OCI-LY3 (cell line): ENCODE results near the gene FGGY.

Experiments used
- EZH2phosphoT487 ChIP-seq: fragments of 200-600 bp; shearing (Covaris generic); IDR thresholded peaks from 2 replicates; pipeline ENCODE4 v1.6.1; 2018; ENCODE audit warnings: antibody characterized with exemption, mixed run types, low read depth
- TF ChIP-seq, protein P1 (sequence below): fragments of 200-600, 300-600 bp; sonication (generic); IDR thresholded peaks from 2 replicates; pipeline ENCODE4 v1.5.1; 2014; ENCODE audit warnings: antibody characterized with exemption, low read length, low read depth

DNA sequence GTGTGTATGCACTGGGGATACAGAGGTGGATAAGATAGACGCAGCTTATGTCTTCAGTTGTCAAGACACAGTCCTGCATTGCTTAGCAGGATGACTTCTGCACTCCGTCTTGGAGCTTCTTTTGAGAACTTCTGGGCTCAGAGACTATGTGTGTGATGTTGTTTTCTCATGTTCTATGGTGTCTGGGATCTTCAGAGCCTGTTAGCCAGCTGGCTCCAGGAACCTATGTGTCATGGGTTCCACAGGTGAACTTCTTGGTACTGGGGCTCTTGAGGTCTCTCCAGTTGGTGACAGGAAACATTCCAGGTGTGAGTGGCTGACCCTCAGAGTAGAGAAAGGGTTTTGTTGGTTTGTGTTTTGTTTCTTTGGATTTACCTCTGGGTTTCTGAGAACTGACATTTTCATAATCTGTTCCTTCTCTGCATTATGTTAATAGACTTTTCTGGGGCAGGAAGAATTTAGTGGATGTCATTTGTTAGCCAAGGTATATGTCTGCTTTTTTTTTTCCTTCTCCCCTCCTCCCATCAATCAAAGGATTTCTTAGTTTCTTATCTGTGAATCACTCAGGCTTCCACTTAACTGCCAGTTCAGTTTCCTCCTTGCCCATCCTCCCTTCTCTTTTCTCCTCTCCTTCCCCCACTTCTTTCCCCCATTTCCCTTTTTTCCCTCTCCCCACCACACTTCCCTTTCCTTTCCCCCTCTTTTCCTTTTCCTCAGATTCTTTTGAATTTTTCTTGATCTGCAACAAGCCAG, 18.1 kb downstream of the FGGY start:
- TF ChIP-seq, protein P1, sequence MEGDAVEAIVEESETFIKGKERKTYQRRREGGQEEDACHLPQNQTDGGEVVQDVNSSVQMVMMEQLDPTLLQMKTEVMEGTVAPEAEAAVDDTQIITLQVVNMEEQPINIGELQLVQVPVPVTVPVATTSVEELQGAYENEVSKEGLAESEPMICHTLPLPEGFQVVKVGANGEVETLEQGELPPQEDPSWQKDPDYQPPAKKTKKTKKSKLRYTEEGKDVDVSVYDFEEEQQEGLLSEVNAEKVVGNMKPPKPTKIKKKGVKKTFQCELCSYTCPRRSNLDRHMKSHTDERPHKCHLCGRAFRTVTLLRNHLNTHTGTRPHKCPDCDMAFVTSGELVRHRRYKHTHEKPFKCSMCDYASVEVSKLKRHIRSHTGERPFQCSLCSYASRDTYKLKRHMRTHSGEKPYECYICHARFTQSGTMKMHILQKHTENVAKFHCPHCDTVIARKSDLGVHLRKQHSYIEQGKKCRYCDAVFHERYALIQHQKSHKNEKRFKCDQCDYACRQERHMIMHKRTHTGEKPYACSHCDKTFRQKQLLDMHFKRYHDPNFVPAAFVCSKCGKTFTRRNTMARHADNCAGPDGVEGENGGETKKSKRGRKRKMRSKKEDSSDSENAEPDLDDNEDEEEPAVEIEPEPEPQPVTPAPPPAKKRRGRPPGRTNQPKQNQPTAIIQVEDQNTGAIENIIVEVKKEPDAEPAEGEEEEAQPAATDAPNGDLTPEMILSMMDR, result no peak
- TF ChIP-seq EZH2phosphoT487, result no peak
